ENCODE measurements around the gene ESYT1. TPM values are rescaled to one million over a fixed set of nuclear protein-coding genes. Genes with fewer than 3 reads are reported as not detected.

ESYT1 gene
- total and polyA plus RNA-seq, 8 donors = 8.6 to 142 (median 29.7) TPM

GRCh38 chr12:56163533-56164344 lies 35.7 kb downstream of the ESYT1 start:
- TF ChIP-seq, protein P1, sequence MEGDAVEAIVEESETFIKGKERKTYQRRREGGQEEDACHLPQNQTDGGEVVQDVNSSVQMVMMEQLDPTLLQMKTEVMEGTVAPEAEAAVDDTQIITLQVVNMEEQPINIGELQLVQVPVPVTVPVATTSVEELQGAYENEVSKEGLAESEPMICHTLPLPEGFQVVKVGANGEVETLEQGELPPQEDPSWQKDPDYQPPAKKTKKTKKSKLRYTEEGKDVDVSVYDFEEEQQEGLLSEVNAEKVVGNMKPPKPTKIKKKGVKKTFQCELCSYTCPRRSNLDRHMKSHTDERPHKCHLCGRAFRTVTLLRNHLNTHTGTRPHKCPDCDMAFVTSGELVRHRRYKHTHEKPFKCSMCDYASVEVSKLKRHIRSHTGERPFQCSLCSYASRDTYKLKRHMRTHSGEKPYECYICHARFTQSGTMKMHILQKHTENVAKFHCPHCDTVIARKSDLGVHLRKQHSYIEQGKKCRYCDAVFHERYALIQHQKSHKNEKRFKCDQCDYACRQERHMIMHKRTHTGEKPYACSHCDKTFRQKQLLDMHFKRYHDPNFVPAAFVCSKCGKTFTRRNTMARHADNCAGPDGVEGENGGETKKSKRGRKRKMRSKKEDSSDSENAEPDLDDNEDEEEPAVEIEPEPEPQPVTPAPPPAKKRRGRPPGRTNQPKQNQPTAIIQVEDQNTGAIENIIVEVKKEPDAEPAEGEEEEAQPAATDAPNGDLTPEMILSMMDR (IDR thresholded peaks at IDR 0.05) = no peak
- TF ChIP-seq POLR2A (IDR thresholded peaks at IDR 0.05) (no peak), EP300 (IDR thresholded peaks at IDR 0.05) (no peak), POLR2AphosphoS5 (IDR thresholded peaks at IDR 0.05) (no peak)
- peaks cover 31 to 54% (median 40%) of the 10 kb centered on the region in 4 donors for H3K4me1 ChIP-seq
- intact Hi-C loops (cut with DNase I; ENCODE audit: low total_unique reads) = loop anchor here (5.0 kb wide), 1 partner anchor 41 kb away; no protein-coding TSS in a partner anchor
- no peak overlapping the region for H3K4me3 ChIP-seq
- no peak for DNase-seq
- H3K36me3 ChIP-seq = peaks cover 87 to 95% (median 93%) of the 10 kb centered on the region in 4 donors
- H3K27me3 ChIP-seq = no peaks in the 10 kb centered on the region
- 55 to 76% (median 69%) methylated on average over 11 of the region's 11 CpGs for WGBS, 5 donors
- no peaks in the 10 kb centered on the region for H3K9me3 ChIP-seq
- H3K27ac ChIP-seq = peak overlapping the region in 4 of 5 donors; percentile 49 to 99 (median 95)

GRCh38 chr12:56164345-56164729 lies 36.3 kb downstream of the ESYT1 start:
- H3K27me3 ChIP-seq = no peaks in the 10 kb centered on the region
- intact Hi-C loops (cut with DNase I; ENCODE audit: low total_unique reads) = loop anchor here (5.0 kb wide), 1 partner anchor 42 kb away; no protein-coding TSS in a partner anchor
- peaks cover 91 to 100% (median 99%) of the 10 kb centered on the region in 4 donors for H3K36me3 ChIP-seq
- no peak for DNase-seq
- peak overlapping the region in 1 of 5 donors; percentile 95 for H3K27ac ChIP-seq
- TF ChIP-seq POLR2AphosphoS5 (IDR thresholded peaks at IDR 0.05) (no peak), POLR2A (IDR thresholded peaks at IDR 0.05) (no peak), EP300 (IDR thresholded peaks at IDR 0.05) (no peak)
- TF ChIP-seq, protein P1 (IDR thresholded peaks at IDR 0.05) = no peak
- H3K4me3 ChIP-seq = no peak overlapping the region
- no peaks in the 10 kb centered on the region for H3K9me3 ChIP-seq
- H3K4me1 ChIP-seq = peaks cover 28 to 52% (median 39%) of the 10 kb centered on the region in 4 donors
- WGBS, 5 donors = 83 to 93% (median 88%) methylated on average over 17 of the region's 17 CpGs

- intact Hi-C loops (cut with DNase I; ENCODE audit: low total_unique reads) = no loop called here
- peaks cover 18 to 42% (median 29%) of the 10 kb centered on the region in 4 donors for H3K4me1 ChIP-seq
- H3K27ac ChIP-seq = peak overlapping the region in 1 of 5 donors; percentile 46
- 56 to 74% (median 69%) methylated on average over 3 to 4 of the region's 4 CpGs for WGBS, 5 donors
- no peak overlapping the region for H3K4me3 ChIP-seq
- no peak for TF ChIP-seq POLR2AphosphoS5 (IDR thresholded peaks at IDR 0.05)
- TF ChIP-seq EP300 (IDR thresholded peaks at IDR 0.05) = no peak
- no peak for TF ChIP-seq POLR2A (IDR thresholded peaks at IDR 0.05)
- no peaks in the 10 kb centered on the region for H3K9me3 ChIP-seq
- DNase-seq = no peak
- peaks cover 92 to 100% (median 100%) of the 10 kb centered on the region in 4 donors for H3K36me3 ChIP-seq
- H3K27me3 ChIP-seq = no peaks in the 10 kb centered on the region
Observed at GRCh38 chr12:56165369-56165768, 37.3 kb downstream of the ESYT1 start.

DNA sequence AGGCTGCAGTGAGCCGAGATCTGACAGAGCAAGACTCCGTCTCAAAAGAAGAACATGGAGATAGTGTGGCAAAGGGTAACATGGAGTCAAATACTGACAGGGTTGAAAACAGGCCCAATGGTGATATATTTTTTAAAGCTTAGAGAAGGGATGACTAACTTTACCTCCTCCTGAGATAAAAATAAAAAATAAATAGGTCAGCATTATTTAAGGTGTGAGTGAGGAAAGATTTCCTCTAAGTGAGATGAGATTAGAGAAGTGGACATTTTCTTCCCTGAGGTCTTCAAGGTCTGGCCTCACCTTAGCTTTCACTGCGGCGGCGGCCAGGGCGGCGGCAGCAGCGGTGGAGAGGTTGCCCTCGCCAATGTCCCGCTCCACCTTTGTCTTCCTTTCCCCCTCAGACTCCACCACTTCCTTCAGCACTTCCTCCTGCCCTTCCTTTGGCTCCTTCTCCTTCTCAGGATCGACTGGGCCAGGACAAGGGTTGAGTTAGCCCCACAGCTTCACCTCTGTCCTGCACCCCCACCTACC lies 41.2 kb downstream of the ESYT1 start:
- DNase-seq = no peak
- intact Hi-C loops (cut with DNase I; ENCODE audit: low total_unique reads) = no loop called here
- Histone ChIP-seq H3K27ac (no peak overlapping the region), H3K4me1 (peaks cover 0 to 4% (median 1%) of the 10 kb centered on the region in 4 donors), H3K27me3 (no peaks in the 10 kb centered on the region), H3K36me3 (peaks cover 90 to 100% (median 100%) of the 10 kb centered on the region in 4 donors), H3K4me3 (no peak overlapping the region), H3K9me3 (no peaks in the 10 kb centered on the region)
- 86 to 94% (median 88%) methylated on average over 11 of the region's 11 CpGs for WGBS, 5 donors
- TF ChIP-seq POLR2AphosphoS5 (IDR thresholded peaks at IDR 0.05) (no peak), POLR2A (IDR thresholded peaks at IDR 0.05) (no peak), EP300 (IDR thresholded peaks at IDR 0.05) (no peak)
- TF ChIP-seq, protein P1 (IDR thresholded peaks at IDR 0.05) = no peak
